ENCODE results near the gene SPRR2B.
"Not testable (repeated sequence)": the region's sequence is repeated elsewhere in the genome, so short reads cannot be mapped to it uniquely, and the experiment has no call there.

The SPRR2B gene

DNA sequence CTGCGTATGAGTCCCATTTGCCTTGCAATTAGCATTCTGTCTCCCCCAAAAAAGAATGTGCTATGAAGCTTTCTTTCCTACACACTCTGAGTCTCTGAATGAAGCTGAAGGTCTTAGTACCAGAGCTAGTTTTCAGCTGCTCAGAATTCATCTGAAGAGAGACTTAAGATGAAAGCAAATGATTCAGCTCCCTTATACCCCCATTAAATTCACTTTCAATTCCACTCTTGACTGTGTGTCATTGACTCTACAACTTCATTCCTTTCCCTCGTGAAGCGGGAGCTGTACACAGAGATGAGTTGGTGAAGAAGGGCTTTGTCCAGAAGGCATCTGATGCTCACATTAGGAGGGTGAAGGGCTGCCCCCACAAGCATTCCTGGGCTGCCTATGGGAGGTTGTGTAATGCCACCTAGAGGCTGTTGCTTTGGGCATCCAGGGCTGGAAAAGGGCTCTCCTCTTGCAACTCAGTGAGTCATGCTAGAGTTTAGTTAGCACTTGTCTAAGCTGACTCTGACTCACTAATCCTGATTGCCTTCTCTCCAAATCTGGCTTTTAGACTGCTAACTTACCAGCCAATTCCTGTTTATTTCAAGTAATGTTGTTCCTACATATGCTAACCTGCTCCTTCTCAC, 38.6 kb downstream of the SPRR2B start:
- DNase-seq = no peak

DNA sequence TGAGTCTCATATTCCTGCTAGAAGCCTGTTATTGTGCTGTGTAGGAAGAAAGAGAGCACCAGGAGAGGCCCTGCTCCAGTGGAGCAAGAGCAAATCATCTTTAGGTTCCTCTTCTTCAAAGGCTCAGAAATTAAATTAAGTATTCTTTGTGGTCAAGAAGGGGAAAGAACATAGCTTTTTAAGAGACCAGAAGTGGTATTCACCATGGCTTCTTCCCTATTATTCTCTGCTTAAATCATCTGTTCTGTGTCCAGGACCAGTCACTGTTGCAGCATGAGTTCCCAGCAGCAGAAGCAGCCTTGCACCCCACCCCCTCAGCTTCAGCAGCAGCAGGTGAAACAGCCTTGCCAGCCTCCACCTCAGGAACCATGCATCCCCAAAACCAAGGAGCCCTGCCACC, 39.3 kb downstream of the SPRR2B start:
- no peak for DNase-seq

DNA sequence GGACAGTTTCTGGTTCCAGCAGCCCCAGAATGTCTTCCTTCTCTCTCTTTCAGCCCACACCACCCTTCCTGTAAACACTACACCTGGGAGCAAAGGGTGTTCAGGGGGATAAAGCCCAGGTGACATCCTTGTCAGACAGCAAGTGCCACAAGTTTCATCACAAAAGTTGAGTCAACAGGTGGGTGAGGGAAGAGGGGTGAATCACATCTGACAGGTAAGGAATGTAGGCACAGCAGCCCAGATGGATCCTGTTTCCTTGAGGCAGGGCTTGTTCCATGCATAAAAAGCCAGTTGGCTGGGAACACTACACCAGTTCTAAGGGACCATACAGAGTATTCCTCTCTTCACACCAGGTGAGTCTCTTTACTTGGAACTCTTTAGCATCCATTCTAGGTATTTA, 40.5 kb downstream of the SPRR2B start, which contains the start of gene SPRR1B:
Gene SPRR1B (plus strand): TSS at position 309 of the 400 bp plus-strand sequence. CDS start 1,143 bp downstream, outside the sequence.
- DNase-seq = no peak

DNA sequence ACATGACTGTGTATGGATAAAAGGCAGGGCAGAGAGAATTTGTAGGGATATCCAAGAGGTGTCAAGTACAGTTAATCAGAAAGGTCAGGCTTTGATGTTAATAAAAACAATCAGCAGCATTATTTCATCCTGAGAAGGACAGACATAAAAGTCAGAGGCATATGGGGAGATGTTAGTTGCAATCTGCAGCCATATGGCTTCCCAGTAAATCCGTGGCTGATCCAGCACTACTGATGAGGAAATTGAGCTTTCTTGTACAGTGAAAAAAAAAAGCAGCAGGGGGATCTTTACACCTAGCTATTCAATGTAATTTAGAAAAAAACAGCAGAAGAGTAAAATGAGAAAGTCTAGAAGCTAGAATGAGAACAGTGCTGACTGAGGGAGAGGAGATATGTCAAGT, 42.6 kb downstream of the SPRR2B start:
- no peak for DNase-seq

DNA sequence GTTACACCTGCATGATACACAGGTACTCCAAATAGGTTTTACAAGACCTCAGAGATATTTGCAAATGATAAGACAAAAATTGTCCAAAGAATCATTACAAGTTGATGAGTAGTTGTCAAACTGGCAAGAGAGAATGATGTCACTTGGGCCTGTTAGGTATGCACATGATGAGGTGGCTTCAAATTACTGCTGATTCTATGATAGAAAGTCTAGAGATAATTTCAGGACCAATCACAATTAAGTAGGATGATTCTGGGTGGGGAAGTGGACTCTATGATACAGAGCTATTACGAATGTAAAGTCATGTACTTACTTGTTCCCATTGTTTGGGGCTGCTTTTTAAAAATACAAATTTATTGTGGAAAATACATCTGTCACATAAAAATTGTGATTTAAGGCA, 45.6 kb downstream of the SPRR2B start:
- no peak for DNase-seq

DNA sequence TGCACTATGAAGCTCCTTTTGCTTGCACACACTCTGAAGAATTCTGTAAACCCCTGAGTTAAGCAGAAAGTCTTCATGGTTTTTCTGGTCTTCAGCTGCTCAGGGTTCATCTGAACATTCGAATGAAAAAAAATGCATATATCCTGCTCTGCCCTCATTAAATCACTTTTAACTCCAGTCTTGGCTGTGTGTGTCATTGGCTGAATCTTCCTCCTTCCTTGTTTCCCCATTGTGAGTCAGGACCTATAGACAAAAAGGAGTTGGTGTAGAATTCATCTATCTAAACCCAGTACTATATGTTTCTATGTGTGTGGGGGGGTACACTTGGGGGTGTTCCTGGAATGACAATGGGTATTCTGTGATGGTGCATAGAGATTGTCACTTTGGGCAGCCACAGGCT, 47.0 kb downstream of the SPRR2B start:
- no peak for DNase-seq

DNA sequence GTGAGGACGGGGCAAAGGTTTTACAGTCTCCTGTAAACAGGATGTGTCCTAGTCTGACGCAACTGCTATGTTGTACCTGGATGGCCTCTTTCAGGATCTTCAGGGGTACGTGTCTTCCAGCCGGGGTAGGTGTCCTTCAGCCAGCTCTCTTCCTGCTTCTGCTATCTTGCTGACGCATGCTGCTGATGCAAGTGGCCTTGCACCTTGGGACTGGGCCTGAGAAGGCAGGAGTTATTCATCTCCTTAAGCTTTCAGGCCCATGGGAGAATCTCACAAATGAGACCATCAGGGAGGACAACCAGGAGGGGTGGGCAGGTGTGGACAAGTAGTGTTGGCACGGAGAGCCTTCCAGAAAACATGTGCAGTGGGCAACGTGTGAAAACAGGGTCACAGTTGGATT, 48.3 kb downstream of the SPRR2B start:
- no peak for DNase-seq

DNA sequence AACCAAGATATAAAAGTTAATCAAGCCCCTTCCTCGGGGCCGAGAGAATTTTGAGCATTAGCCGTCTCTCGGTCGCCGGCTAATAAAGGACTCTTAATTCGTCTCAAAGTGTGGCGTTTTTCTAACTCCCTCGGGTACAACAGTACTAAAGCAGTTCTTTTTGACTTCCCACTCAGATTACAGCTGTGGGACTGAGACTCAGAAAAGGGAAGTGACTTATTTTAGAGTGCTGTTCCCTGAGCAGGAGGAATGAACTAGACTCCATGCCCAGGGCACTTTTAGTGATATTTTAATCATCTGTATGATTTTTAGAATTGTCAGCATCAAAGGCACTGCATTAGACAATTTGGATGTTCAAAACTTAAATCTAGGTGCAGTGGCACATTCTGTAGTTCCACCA, 49.1 kb downstream of the SPRR2B start:
- not testable (repeated sequence) for DNase-seq

DNA sequence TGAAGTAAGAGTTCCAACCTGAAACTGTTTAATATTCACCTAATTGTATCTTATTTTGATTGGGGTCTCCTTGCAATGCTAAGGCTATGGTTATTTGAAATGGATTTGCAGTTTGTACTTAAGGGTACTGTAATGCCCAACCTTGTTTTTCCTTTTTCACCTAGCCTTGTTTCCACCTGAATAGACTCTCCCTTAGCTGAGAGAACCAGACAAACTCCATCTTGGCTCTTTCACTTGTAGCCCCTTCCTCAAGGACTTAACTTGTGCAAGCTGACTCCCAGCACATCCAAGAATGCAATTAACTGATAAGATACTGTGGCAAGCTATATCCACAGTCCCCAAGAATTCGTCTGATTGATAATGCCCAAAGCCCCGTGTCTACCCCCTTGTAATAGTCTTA, 49.6 kb downstream of the SPRR2B start:
- not testable (repeated sequence) for DNase-seq
